HCT116 (cell line): ENCODE data around the gene TLE3. TPM values are rescaled to one million over a fixed set of nuclear protein-coding genes. Genes with fewer than 3 reads are reported as not detected.

Experiments used
- ATAC-seq: fragments of 200-7000 bp; cut with Tn5 transposase; 2 replicates; pipeline ENCODE4 v1.9.1; 2020; ENCODE audit warnings: mild to moderate bottlenecking, moderate library complexity
- BruUV-seq: library from RNA; stranded (reverse); fragments of 400-500 nt; replicated peaks from 2 replicates; lab custom pipeline; 2021; lab: Mats Ljungman, UMichigan
- CTCF ChIA-PET: fragments of 300-600 bp; sonication (Branson Sonifier 250); formaldehyde crosslinking; loops from one replicate; lab custom pipeline; 2021; ENCODE audit warnings: antibody characterized with exemption; lab: Charles Lee
- POLR2A ChIA-PET: fragments of 300-600, 350-600 bp; sonication (Branson Sonifier 250); formaldehyde crosslinking; loops from one replicate; lab custom pipeline; 2021; ENCODE audit warnings: antibody characterized with exemption; lab: Charles Lee
- RAD21 ChIA-PET, 2 experiments: fragments of 300-600 bp; sonication (Branson Sonifier 250); formaldehyde crosslinking; loops; one replicate each; lab custom pipeline; 2023; ENCODE audit warnings: low total read pairs in 2 of 2; ENCODE audit not compliant: uncharacterized antibody in 2 of 2, unreplicated experiment in 2 of 2, low non-redundant PET in 1 of 2; lab: Charles Lee
- DNase-seq: peaks from one replicate; pipeline ENCODE4 v3.0.0-alpha.2; 2010; ENCODE audit warnings: low read depth, low spot score
- H2AFZ ChIP-seq: fragments of 200-600 bp; shearing (Covaris generic), sonication (generic); 2 replicates; pipeline ENCODE4 v1.6.1; 2017; ENCODE audit warnings: low read depth, mixed run types, mixed read lengths, antibody characterized with exemption, low read length; ENCODE audit not compliant: poor library complexity, severe bottlenecking
- H3K27ac ChIP-seq: 2 replicates; pipeline ENCODE4 v1.5.1; 2012; ENCODE audit warnings: low read depth, low read length
- H3K27me3 ChIP-seq: fragments of 200-600 bp; sonication (generic); 2 replicates; pipeline ENCODE4 v1.6.1; 2016; ENCODE audit warnings: mixed run types, low read length, mixed read lengths; ENCODE audit not compliant: insufficient read depth
- H3K36me3 ChIP-seq, 2 experiments: fragments of 200-500 bp in 1 of 2; fragments of 200-600 bp in 1 of 2; sonication (Bioruptor generic) in 1 of 2; sonication (generic) in 1 of 2; 2 replicates each; pipeline versions ENCODE4 v1.5.1 to v1.6.1; 2014 to 2016; ENCODE audit warnings: low read length in 2 of 2, inconsistent platforms in 1 of 2, mixed read lengths in 1 of 2, mixed run types in 1 of 2; ENCODE audit not compliant: insufficient read depth in 2 of 2, control insufficient read depth in 1 of 2
- H3K4me1 ChIP-seq, 2 experiments: fragments of 200-600 bp in 1 of 2; sonication (generic) in 1 of 2; 2 replicates each; pipeline versions ENCODE4 v1.5.1 to v1.6.1; 2012 to 2017; ENCODE audit warnings: low read length in 2 of 2, inconsistent platforms in 1 of 2, mild to moderate bottlenecking in 1 of 2, mixed read lengths in 1 of 2, mixed run types in 1 of 2, moderate library complexity in 1 of 2; ENCODE audit not compliant: insufficient read depth in 2 of 2, control insufficient read depth in 1 of 2
- H3K4me2 ChIP-seq: fragments of 200-600 bp; sonication (generic); 2 replicates; pipeline ENCODE4 v1.6.1; 2017; ENCODE audit warnings: mixed run types, low read length, mixed read lengths
- H3K4me3 ChIP-seq, 2 experiments: fragments of 200-600 bp in 1 of 2; sonication (generic) in 1 of 2; replicated peaks in 1 of 2; 2 replicates each; pipeline ENCODE4 v1.5.1; 2011 to 2016; ENCODE audit warnings: low read length in 2 of 2, control low read depth in 1 of 2, low read depth in 1 of 2, mild to moderate bottlenecking in 1 of 2, mixed read lengths in 1 of 2, mixed run types in 1 of 2
- H3K79me2 ChIP-seq: fragments of 200-600 bp; sonication (generic); 2 replicates; pipeline ENCODE4 v1.6.1; 2017; ENCODE audit warnings: mild to moderate bottlenecking, mixed run types, low read length, moderate library complexity, mixed read lengths; ENCODE audit not compliant: insufficient read depth
- H3K9ac ChIP-seq: fragments of 200-600 bp; sonication (generic); 2 replicates; pipeline ENCODE4 v1.6.1; 2016; ENCODE audit warnings: low read length, mixed read lengths
- H3K9me2 ChIP-seq: fragments of 200-600 bp; sonication (generic), shearing (Covaris generic); 2 replicates; pipeline ENCODE4 v1.6.1; 2017; ENCODE audit warnings: mixed run types, mild to moderate bottlenecking, moderate library complexity; ENCODE audit not compliant: insufficient read depth
- H3K9me3 ChIP-seq, 2 experiments: fragments of 200-500 bp in 1 of 2; fragments of 200-600 bp in 1 of 2; sonication (Bioruptor generic) in 1 of 2; sonication (generic) in 1 of 2; 2 replicates each; pipeline ENCODE4 v1.6.1; 2014 to 2017; ENCODE audit warnings: low read length in 2 of 2, mixed read lengths in 2 of 2, inconsistent platforms in 1 of 2, low read depth in 1 of 2, mild to moderate bottlenecking in 1 of 2, mixed run types in 1 of 2, moderate library complexity in 1 of 2; ENCODE audit not compliant: control insufficient read depth in 1 of 2, insufficient read depth in 1 of 2
- H4K20me1 ChIP-seq: fragments of 200-600 bp; sonication (generic), shearing (Covaris generic); 2 replicates; pipeline ENCODE4 v1.6.1; 2017; ENCODE audit warnings: mixed run types, mild to moderate bottlenecking, moderate library complexity; ENCODE audit not compliant: insufficient read depth
- ATF3 ChIP-seq: IDR thresholded peaks from 2 replicates; pipeline ENCODE4 v1.6.1; 2012
- EGR1 ChIP-seq: IDR thresholded peaks from 2 replicates; pipeline ENCODE4 v1.6.1; 2012; ENCODE audit warnings: low read depth
- ELF1 ChIP-seq: IDR thresholded peaks from 2 replicates; pipeline ENCODE4 v1.6.1; 2012; ENCODE audit warnings: low read depth, borderline replicate concordance
- FOSL1 ChIP-seq: IDR thresholded peaks from 2 replicates; pipeline ENCODE4 v1.6.1; 2012; ENCODE audit warnings: low read depth
- JUND ChIP-seq: IDR thresholded peaks from 2 replicates; pipeline ENCODE4 v1.6.1; 2012
- POLR2A ChIP-seq: IDR thresholded peaks from 2 replicates; pipeline ENCODE4 v1.7.0; 2011; ENCODE audit warnings: borderline replicate concordance; ENCODE audit not compliant: insufficient read depth, insufficient read length; ENCODE audit errors: extremely low read depth
- POLR2AphosphoS5 ChIP-seq: IDR thresholded peaks from 2 replicates; pipeline ENCODE4 v1.6.1; 2011; ENCODE audit warnings: mild to moderate bottlenecking, low read depth, low read length, moderate library complexity
- SP1 ChIP-seq: IDR thresholded peaks from 2 replicates; pipeline ENCODE4 v1.6.1; 2012; ENCODE audit warnings: low read depth
- SRF ChIP-seq: IDR thresholded peaks from 2 replicates; pipeline ENCODE4 v1.6.1; 2012; ENCODE audit warnings: low read depth
- TCF7L2 ChIP-seq: IDR thresholded peaks from 2 replicates; pipeline ENCODE4 v1.7.0; 2011; ENCODE audit warnings: borderline replicate concordance, inconsistent platforms; ENCODE audit not compliant: insufficient read depth, insufficient read length; ENCODE audit errors: extremely low read depth
- YY1 ChIP-seq: IDR thresholded peaks from 2 replicates; pipeline ENCODE4 v1.6.1; 2011; ENCODE audit warnings: low read length, low read depth, moderate library complexity, mild to moderate bottlenecking; ENCODE audit not compliant: insufficient replicate concordance; ENCODE audit errors: extremely low read depth
- ZBTB33 ChIP-seq: IDR thresholded peaks from 2 replicates; pipeline ENCODE4 v1.6.1; 2011; ENCODE audit warnings: mild to moderate bottlenecking, low read length, moderate library complexity; ENCODE audit not compliant: insufficient replicate concordance; ENCODE audit errors: extremely low read depth
- ZFX ChIP-seq: fragments of 450-650 bp; IDR thresholded peaks from 2 replicates; pipeline ENCODE4 v1.6.1; 2017
- ZNF274 ChIP-seq: fragments of 200-500 bp; sonication (Bioruptor generic); IDR thresholded peaks from 2 replicates; pipeline ENCODE4 v1.6.1; 2014; ENCODE audit warnings: mild to moderate bottlenecking, low read depth, low read length, inconsistent platforms
- intact Hi-C: fragments of 100-400 bp; cut with micrococcal nuclease; formaldehyde crosslinking; loops from 2 replicates; pipeline ENCODE4 v1.10.0; 2022
- total RNA-seq: library from RNA; stranded (reverse); gene quantifications from one replicate; pipeline ENCODE4 v1.2.1, GENCODE V29; 2021; ENCODE audit not compliant: unreplicated experiment

The TLE3 gene
- total RNA-seq, 1 experiment from 2014 or later, result 53.9 TPM

- TF ChIP-seq FOSL1 (no peak), JUND (no peak), YY1 (no peak), POLR2A (no peak), ELF1 (no peak), TCF7L2 (no peak), SRF (no peak), EGR1 (no peak), ZFX (no peak), POLR2AphosphoS5 (no peak), ZBTB33 (no peak), SP1 (no peak), ZNF274 (no peak), ATF3 (no peak)
- no peak overlapping the region for H3K4me2 ChIP-seq
- ChIA-PET RAD21 (no interaction called here), POLR2A (no interaction called here), CTCF (no interaction called here)
- no peaks in the 10 kb centered on the region for H3K9me2 ChIP-seq
- ATAC-seq (no peak), DNase-seq (no peak)
- H3K9me3 ChIP-seq, result no peaks in the 10 kb centered on the region
- no peak overlapping the region for H3K27ac ChIP-seq
- peaks cover 6 to 12% of the 10 kb centered on the region in 2 experiments; a peak in 3 of 4 replicates for H3K4me1 ChIP-seq
- no peak overlapping the region for H3K4me3 ChIP-seq
- intact Hi-C loops, result no loop called here
- H2AFZ ChIP-seq, result no peak overlapping the region
- no peaks in the 10 kb centered on the region; the same call in 1 of the 2 replicates for H3K27me3 ChIP-seq
- no peaks in the 10 kb centered on the region for H3K36me3 ChIP-seq
- no peaks in the 10 kb centered on the region for H4K20me1 ChIP-seq
- H3K9ac ChIP-seq, result no peak overlapping the region
- no peaks in the 10 kb centered on the region for H3K79me2 ChIP-seq
- BruUV-seq, result no TSS peak
These were observed 16.5 kb upstream of the TLE3 start for GRCh38 chr15:70114221-70114620.
